Measurements from ENCODE around the gene TMEM129.
A peak's percentile ranks its signal among the peaks of the same experiment; 100 is the strongest.

The TMEM129 gene

GRCh38 chr4:1721003-1721665 is at the start of gene TMEM129, which contains the start of gene TACC3:
Gene TMEM129 (minus strand): TSS chr4:1721323. CDS start chr4:1720837, 486 bp downstream.
Gene TACC3 (plus strand): TSS chr4:1721521. CDS start chr4:1723422, 1,901 bp downstream.
- H3K36me3 ChIP-seq (ENCODE audit: control insufficient read depth, low read length): peaks cover 78% of the 10 kb centered on the region

GRCh38 chr4:1770791-1771231 is 49.7 kb upstream of the TMEM129 start:
- no peaks in the 10 kb centered on the region for H3K36me3 ChIP-seq (ENCODE audit: control insufficient read depth, low read length)
- H3K4me1 ChIP-seq (ENCODE audit: control insufficient read depth, low read length): peaks cover 23% of the 10 kb centered on the region

More at GRCh38 chr4:1721003-1721665, at the start of gene TMEM129, which contains the start of gene TACC3:
- Histone ChIP-seq H3K4me1 (ENCODE audit: control insufficient read depth, low read length) (peaks cover 75% of the 10 kb centered on the region), H3K27me3 (ENCODE audit: control insufficient read depth, low read length) (no peaks in the 10 kb centered on the region), H3F3A (ENCODE audit: control insufficient read depth, insufficient read depth) (peaks cover 33% of the 10 kb centered on the region), H3K79me2 (ENCODE audit: control insufficient read depth, low read length) (peaks cover 89% of the 10 kb centered on the region), H4K20me1 (ENCODE audit: control insufficient read depth, insufficient read depth, low read depth, low read length) (peaks cover 26% of the 10 kb centered on the region), H3K4me3 (ENCODE audit: low read length) (peak within 1 kb of the TSS; percentile 92), H3K9me2 (replicated peaks; ENCODE audit: control insufficient read depth, low read length) (no peaks in the 10 kb centered on the region), H3K9me3 (ENCODE audit: control insufficient read depth, insufficient read depth, low read length) (no peaks in the 10 kb centered on the region), H3K27ac (ENCODE audit: low read depth, low read length) (peak within 1 kb of the TSS; percentile 96), H3K4me2 (ENCODE audit: low read length) (peak within 1 kb of the TSS; percentile 91)
- TF ChIP-seq CTCF (IDR thresholded peaks at IDR 0.05; ENCODE audit: low read depth, low read length, poor library complexity, severe bottlenecking): no peak
- TF ChIP-seq EZH2phosphoT487 (IDR thresholded peaks at IDR 0.05; ENCODE audit: borderline replicate concordance, low read length): no peak

GRCh38 chr4:1770245-1770644 is 49.1 kb upstream of the TMEM129 start:
- no peaks in the 10 kb centered on the region for H3K79me2 ChIP-seq (ENCODE audit: control insufficient read depth, low read length)
- no peaks in the 10 kb centered on the region for H3K9me2 ChIP-seq (replicated peaks; ENCODE audit: control insufficient read depth, low read length)
- peaks cover 24% of the 10 kb centered on the region for H3K27me3 ChIP-seq (ENCODE audit: control insufficient read depth, low read length)
- H4K20me1 ChIP-seq (ENCODE audit: control insufficient read depth, insufficient read depth, low read depth, low read length): no peaks in the 10 kb centered on the region
- no peak overlapping the region for H3K4me2 ChIP-seq (ENCODE audit: low read length)
- H3K4me3 ChIP-seq (ENCODE audit: low read length): no peak overlapping the region
- no peaks in the 10 kb centered on the region for H3F3A ChIP-seq (ENCODE audit: control insufficient read depth, insufficient read depth)
- no peaks in the 10 kb centered on the region for H3K36me3 ChIP-seq (ENCODE audit: control insufficient read depth, low read length)
- H3K4me1 ChIP-seq (ENCODE audit: control insufficient read depth, low read length): peaks cover 23% of the 10 kb centered on the region
- no peaks in the 10 kb centered on the region for H3K9me3 ChIP-seq (ENCODE audit: control insufficient read depth, insufficient read depth, low read length)
- TF ChIP-seq CTCF (IDR thresholded peaks at IDR 0.05; ENCODE audit: low read depth, low read length, poor library complexity, severe bottlenecking) (no peak), EZH2phosphoT487 (IDR thresholded peaks at IDR 0.05; ENCODE audit: borderline replicate concordance, low read length) (no peak)
- H3K27ac ChIP-seq (ENCODE audit: low read depth, low read length): no peak overlapping the region

More at GRCh38 chr4:1770791-1771231, 49.7 kb upstream of the TMEM129 start:
- Histone ChIP-seq H3K27me3 (ENCODE audit: control insufficient read depth, low read length) (peaks cover 22% of the 10 kb centered on the region), H4K20me1 (ENCODE audit: control insufficient read depth, insufficient read depth, low read depth, low read length) (no peaks in the 10 kb centered on the region), H3K9me3 (ENCODE audit: control insufficient read depth, insufficient read depth, low read length) (no peaks in the 10 kb centered on the region), H3K27ac (ENCODE audit: low read depth, low read length) (no peak overlapping the region), H3K9me2 (replicated peaks; ENCODE audit: control insufficient read depth, low read length) (no peaks in the 10 kb centered on the region), H3K4me3 (ENCODE audit: low read length) (no peak overlapping the region), H3K79me2 (ENCODE audit: control insufficient read depth, low read length) (no peaks in the 10 kb centered on the region), H3F3A (ENCODE audit: control insufficient read depth, insufficient read depth) (no peaks in the 10 kb centered on the region), H3K4me2 (ENCODE audit: low read length) (no peak overlapping the region)
- no peak for TF ChIP-seq EZH2phosphoT487 (IDR thresholded peaks at IDR 0.05; ENCODE audit: borderline replicate concordance, low read length)
- no peak for TF ChIP-seq CTCF (IDR thresholded peaks at IDR 0.05; ENCODE audit: low read depth, low read length, poor library complexity, severe bottlenecking)
